Activated CD4-positive, alpha-beta memory T cell treated with anti-CD3 and anti-CD28 coated beads for 36 hours (primary cell): ENCODE data around the gene C1orf35. TPM values are rescaled to one million over a fixed set of nuclear protein-coding genes. Genes with fewer than 3 reads are reported as not detected.

ENCODE experiments used
- CTCF ChIA-PET: fragments of 350-600 bp; sonication (Branson Sonifier 250); formaldehyde crosslinking; loops from one replicate; lab custom pipeline; 2021; ENCODE audit warnings: antibody characterized with exemption, inconsistent platforms; lab: Charles Lee
- POLR2A ChIA-PET: fragments of 350-600 bp; sonication (Branson Sonifier 250); formaldehyde crosslinking; loops from one replicate; lab custom pipeline; 2021; ENCODE audit warnings: antibody characterized with exemption; lab: Charles Lee
- DNase-seq: peaks from one replicate; pipeline ENCODE4 v3.0.0-alpha.2; 2020
- H3K27ac Mint-ChIP-seq: one replicate; pipeline ENCODE4 v1.8.0; 2021; ENCODE audit warnings: mixed read lengths
- H3K27me3 Mint-ChIP-seq: one replicate; pipeline ENCODE4 v1.8.0; 2021; ENCODE audit warnings: mixed read lengths
- H3K36me3 Mint-ChIP-seq: one replicate; pipeline ENCODE4 v1.8.0; 2021; ENCODE audit warnings: mixed read lengths
- H3K4me1 Mint-ChIP-seq: one replicate; pipeline ENCODE4 v1.8.0; 2021; ENCODE audit warnings: low read depth, mixed read lengths
- H3K4me3 Mint-ChIP-seq: one replicate; pipeline ENCODE4 v1.8.0; 2021; ENCODE audit warnings: mild to moderate bottlenecking, mixed read lengths
- H3K9me3 Mint-ChIP-seq: one replicate; pipeline ENCODE4 v1.8.0; 2021; ENCODE audit warnings: mixed read lengths
- intact Hi-C: fragments of 100-400 bp; cut with micrococcal nuclease; formaldehyde crosslinking; loops from one replicate; pipeline ENCODE4 v1.15.1; 2023
- total RNA-seq, 2 experiments: library from RNA; stranded (reverse); gene quantifications; one replicate each; pipeline ENCODE4 v1.2.3, GENCODE V29; 2021

Gene C1orf35
- 10 to 100 TPM; 21.9 to 22.1 TPM for total RNA-seq

- H3K27ac Mint-ChIP-seq = peak within 1 kb of the TSS; percentile 88
- peaks cover 28% of the 10 kb centered on the region for H3K4me1 Mint-ChIP-seq
- intact Hi-C loops = loop anchor here (1.0 to 5.0 kb wide), 4 partner anchors 21 to 1696 kb away; partner anchors contain the start of genes ARF1, GUK1, IBA57 and PARP1
- peaks cover 19% of the 10 kb centered on the region for H3K36me3 Mint-ChIP-seq
- no peaks in the 10 kb centered on the region for H3K27me3 Mint-ChIP-seq
- no peaks in the 10 kb centered on the region for H3K9me3 Mint-ChIP-seq
- ChIA-PET CTCF (interaction anchor here (0.6 kb wide), 1 partner anchor 86 kb away, joined by 4 read pairs; no protein-coding TSS in a partner anchor), POLR2A (no interaction called here)
- peak; percentile 96 for DNase-seq
- peak within 1 kb of the TSS; percentile 91 for H3K4me3 Mint-ChIP-seq
These were observed at the start of gene C1orf35 for GRCh38 chr1:228102791-228103620. TSS of gene C1orf35 (minus strand) at chr1:228103325. CDS start at chr1:228103227, 98 bp downstream.

- intact Hi-C loops = no loop called here
- Mint-ChIP-seq H3K27ac (peak overlapping the region; percentile 4), H3K9me3 (no peaks in the 10 kb centered on the region), H3K36me3 (no peaks in the 10 kb centered on the region), H3K27me3 (no peaks in the 10 kb centered on the region), H3K4me1 (peaks cover 10% of the 10 kb centered on the region), H3K4me3 (no peak overlapping the region)
- DNase-seq = no peak
- ChIA-PET POLR2A (no interaction called here), CTCF (interaction anchor here (1.5 kb wide), 1 partner anchor 12 kb away, joined by 4 read pairs; the partner anchor contains the start of gene IBA57)
These were observed 49.8 kb upstream of the C1orf35 start for GRCh38 chr1:228152918-228153258.

- Mint-ChIP-seq H3K9me3 (no peaks in the 10 kb centered on the region), H3K4me1 (peaks cover 10% of the 10 kb centered on the region), H3K27ac (peak overlapping the region; percentile 4), H3K36me3 (no peaks in the 10 kb centered on the region), H3K4me3 (no peak overlapping the region), H3K27me3 (no peaks in the 10 kb centered on the region)
- intact Hi-C loops = no loop called here
- POLR2A ChIA-PET = no interaction called here
- no peak for DNase-seq
- CTCF ChIA-PET = interaction anchor here (1.5 kb wide), 1 partner anchor 13 kb away, joined by 4 read pairs; the partner anchor contains the start of gene IBA57
These were observed 49.2 kb upstream of the C1orf35 start for GRCh38 chr1:228152097-228152917.

GRCh38 chr1:228151180-228151925 lies 48.2 kb upstream of the C1orf35 start:
- Mint-ChIP-seq H3K27ac (no peak overlapping the region), H3K36me3 (no peaks in the 10 kb centered on the region), H3K4me1 (peaks cover 8% of the 10 kb centered on the region), H3K27me3 (no peaks in the 10 kb centered on the region), H3K4me3 (no peak overlapping the region), H3K9me3 (no peaks in the 10 kb centered on the region)
- intact Hi-C loops = no loop called here
- POLR2A ChIA-PET = no interaction called here
- DNase-seq = no peak
- CTCF ChIA-PET = no interaction called here

GRCh38 chr1:228150461-228151179 lies 47.5 kb upstream of the C1orf35 start:
- no peak for DNase-seq
- Mint-ChIP-seq H3K4me3 (no peak overlapping the region), H3K27me3 (no peaks in the 10 kb centered on the region), H3K9me3 (no peaks in the 10 kb centered on the region), H3K36me3 (no peaks in the 10 kb centered on the region), H3K4me1 (peaks cover 8% of the 10 kb centered on the region), H3K27ac (no peak overlapping the region)
- CTCF ChIA-PET = no interaction called here
- intact Hi-C loops = no loop called here
- POLR2A ChIA-PET = no interaction called here

- no peaks in the 10 kb centered on the region for H3K27me3 Mint-ChIP-seq
- H3K4me1 Mint-ChIP-seq = peaks cover 6% of the 10 kb centered on the region
- no peaks in the 10 kb centered on the region for H3K9me3 Mint-ChIP-seq
- no peaks in the 10 kb centered on the region for H3K36me3 Mint-ChIP-seq
- no peak for DNase-seq
- H3K4me3 Mint-ChIP-seq = no peak overlapping the region
- intact Hi-C loops = no loop called here
- ChIA-PET POLR2A (no interaction called here), CTCF (no interaction called here)
- no peak overlapping the region for H3K27ac Mint-ChIP-seq
These were observed 47.0 kb upstream of the C1orf35 start for GRCh38 chr1:228150120-228150460.

- H3K36me3 Mint-ChIP-seq = no peaks in the 10 kb centered on the region
- DNase-seq = no peak
- intact Hi-C loops = no loop called here
- peaks cover 1% of the 10 kb centered on the region for H3K4me1 Mint-ChIP-seq
- ChIA-PET POLR2A (no interaction called here), CTCF (no interaction called here)
- no peak within 1 kb of the TSS for H3K4me3 Mint-ChIP-seq
- H3K9me3 Mint-ChIP-seq = no peaks in the 10 kb centered on the region
- H3K27me3 Mint-ChIP-seq = no peaks in the 10 kb centered on the region
- no peak within 1 kb of the TSS for H3K27ac Mint-ChIP-seq
These were observed 46.4 kb upstream of the C1orf35 start, which contains the start of gene GJC2 for GRCh38 chr1:228149406-228150119. TSS of gene GJC2 (plus strand) at chr1:228149930. CDS start at chr1:228157759, 7,829 bp downstream.

- ChIA-PET POLR2A (no interaction called here), CTCF (no interaction called here)
- peaks cover 3% of the 10 kb centered on the region for H3K4me1 Mint-ChIP-seq
- H3K27me3 Mint-ChIP-seq = no peaks in the 10 kb centered on the region
- H3K4me3 Mint-ChIP-seq = no peak overlapping the region
- intact Hi-C loops = no loop called here
- H3K36me3 Mint-ChIP-seq = no peaks in the 10 kb centered on the region
- H3K9me3 Mint-ChIP-seq = no peaks in the 10 kb centered on the region
- DNase-seq = no peak
- H3K27ac Mint-ChIP-seq = no peak overlapping the region
These were observed 45.8 kb upstream of the C1orf35 start for GRCh38 chr1:228148935-228149405.

GRCh38 chr1:228148196-228148861 lies 45.2 kb upstream of the C1orf35 start:
- POLR2A ChIA-PET = no interaction called here
- Mint-ChIP-seq H3K27ac (no peak overlapping the region), H3K27me3 (no peaks in the 10 kb centered on the region), H3K9me3 (no peaks in the 10 kb centered on the region), H3K36me3 (no peaks in the 10 kb centered on the region), H3K4me1 (peaks cover 9% of the 10 kb centered on the region), H3K4me3 (no peak overlapping the region)
- CTCF ChIA-PET = no interaction called here
- intact Hi-C loops = no loop called here
- no peak for DNase-seq

GRCh38 chr1:228147768-228148167 lies 44.6 kb upstream of the C1orf35 start:
- Mint-ChIP-seq H3K36me3 (peaks cover 3% of the 10 kb centered on the region), H3K27me3 (no peaks in the 10 kb centered on the region), H3K9me3 (no peaks in the 10 kb centered on the region), H3K27ac (no peak overlapping the region), H3K4me3 (no peak overlapping the region), H3K4me1 (peaks cover 15% of the 10 kb centered on the region)
- intact Hi-C loops = no loop called here
- POLR2A ChIA-PET = no interaction called here
- CTCF ChIA-PET = no interaction called here
- no peak for DNase-seq
